ENCODE data around the gene AADACL2. TPM values are rescaled to one million over a fixed set of nuclear protein-coding genes. Genes with fewer than 3 reads are reported as not detected.

AADACL2 gene
- polyA plus RNA-seq, 3 donors: not detected

- Histone ChIP-seq H4K20me1 (ENCODE audit: insufficient read depth, low read length) (no peaks in the 10 kb centered on the region), H3K4me1 (ENCODE audit: control insufficient read depth in 1 of 2, insufficient read depth in 2 of 2, low read length in 2 of 2) (peaks cover 0 to 3% of the 10 kb centered on the region in 2 donors), H3K27me3 (ENCODE audit: control insufficient read depth in 2 of 2, insufficient read depth in 2 of 2, low read length in 2 of 2) (no peaks in the 10 kb centered on the region), H3K9ac (ENCODE audit: insufficient read depth, low read length, poor library complexity, severe bottlenecking) (no peak overlapping the region), H3K79me2 (ENCODE audit: insufficient read depth, low read length) (no peaks in the 10 kb centered on the region), H3K36me3 (replicated peaks in 1 of 2; ENCODE audit: control insufficient read depth in 1 of 2, insufficient read depth in 2 of 2, low read length in 2 of 2) (no peaks in the 10 kb centered on the region), H2AFZ (ENCODE audit: insufficient read depth, low read depth, low read length, poor library complexity, severe bottlenecking) (no peak overlapping the region), H3K4me3 (replicated peaks in 1 of 3; ENCODE audit: low read depth in 2 of 3, low read length in 3 of 3) (no peak overlapping the region), H3K9me3 (replicated peaks in 1 of 2; ENCODE audit: control insufficient read depth in 1 of 2, insufficient read depth in 1 of 2, low read length in 2 of 2) (no peaks in the 10 kb centered on the region), H3K27ac (ENCODE audit: low read depth in 1 of 2, low read length in 2 of 2) (no peak overlapping the region), H3K4me2 (replicated peaks; ENCODE audit: extremely low read depth, low read length, poor library complexity, severe bottlenecking) (no peak overlapping the region)
- Mint-ChIP-seq H3K27me3 (ENCODE audit: low read depth in 3 of 3) (peaks cover 0 to 3% (median 1%) of the 10 kb centered on the region in 3 donors), H3K4me1 (peaks cover 9% of the 10 kb centered on the region), H3K36me3 (no peaks in the 10 kb centered on the region), H3K9me3 (peaks cover 0 to 2% (median 0%) of the 10 kb centered on the region in 7 donors), H3K4me3 (no peak overlapping the region), H3K27ac (no peak overlapping the region)
- no peak for DNase-seq
- no peak for TF ChIP-seq CTCF (IDR thresholded peaks at IDR 0.05)
- intact Hi-C loops (cut with micrococcal nuclease): no loop called here
- no CpG with 5 or more reads among the region's 2 CpGs for WGBS (ENCODE audit: insufficient coverage)
Measured at GRCh38 chr3:151777880-151778279, 44.2 kb downstream of the AADACL2 start.

GRCh38 chr3:151787626-151788025, 53.9 kb downstream of the AADACL2 start:
- Mint-ChIP-seq H3K27ac (no peak overlapping the region), H3K4me3 (no peak overlapping the region), H3K27me3 (ENCODE audit: low read depth in 3 of 3) (no peaks in the 10 kb centered on the region), H3K9me3 (peaks cover 0 to 8% (median 4%) of the 10 kb centered on the region in 7 donors), H3K36me3 (no peaks in the 10 kb centered on the region), H3K4me1 (no peaks in the 10 kb centered on the region)
- Histone ChIP-seq H3K4me2 (replicated peaks; ENCODE audit: extremely low read depth, low read length, poor library complexity, severe bottlenecking) (no peak overlapping the region), H3K4me1 (ENCODE audit: control insufficient read depth in 1 of 2, insufficient read depth in 2 of 2, low read length in 2 of 2) (no peaks in the 10 kb centered on the region), H2AFZ (ENCODE audit: insufficient read depth, low read depth, low read length, poor library complexity, severe bottlenecking) (no peak overlapping the region), H4K20me1 (ENCODE audit: insufficient read depth, low read length) (no peaks in the 10 kb centered on the region), H3K9ac (ENCODE audit: insufficient read depth, low read length, poor library complexity, severe bottlenecking) (no peak overlapping the region), H3K27me3 (ENCODE audit: control insufficient read depth in 2 of 2, insufficient read depth in 2 of 2, low read length in 2 of 2) (no peaks in the 10 kb centered on the region), H3K4me3 (replicated peaks in 1 of 3; ENCODE audit: low read depth in 2 of 3, low read length in 3 of 3) (no peak overlapping the region), H3K79me2 (ENCODE audit: insufficient read depth, low read length) (no peaks in the 10 kb centered on the region), H3K27ac (ENCODE audit: low read depth in 1 of 2, low read length in 2 of 2) (no peak overlapping the region), H3K36me3 (replicated peaks in 1 of 2; ENCODE audit: control insufficient read depth in 1 of 2, insufficient read depth in 2 of 2, low read length in 2 of 2) (no peaks in the 10 kb centered on the region), H3K9me3 (replicated peaks in 1 of 2; ENCODE audit: control insufficient read depth in 1 of 2, insufficient read depth in 1 of 2, low read length in 2 of 2) (peaks cover 0 to 4% of the 10 kb centered on the region in 2 donors)
- intact Hi-C loops (cut with micrococcal nuclease): no loop called here
- DNase-seq: no peak
- TF ChIP-seq CTCF (IDR thresholded peaks at IDR 0.05): no peak
